ENCODE results near the gene TIMM29. TPM values are rescaled to one million over a fixed set of nuclear protein-coding genes. Genes with fewer than 3 reads are reported as not detected.

Gene TIMM29
- total RNA-seq, 1 donor = 18.4 TPM

DNA sequence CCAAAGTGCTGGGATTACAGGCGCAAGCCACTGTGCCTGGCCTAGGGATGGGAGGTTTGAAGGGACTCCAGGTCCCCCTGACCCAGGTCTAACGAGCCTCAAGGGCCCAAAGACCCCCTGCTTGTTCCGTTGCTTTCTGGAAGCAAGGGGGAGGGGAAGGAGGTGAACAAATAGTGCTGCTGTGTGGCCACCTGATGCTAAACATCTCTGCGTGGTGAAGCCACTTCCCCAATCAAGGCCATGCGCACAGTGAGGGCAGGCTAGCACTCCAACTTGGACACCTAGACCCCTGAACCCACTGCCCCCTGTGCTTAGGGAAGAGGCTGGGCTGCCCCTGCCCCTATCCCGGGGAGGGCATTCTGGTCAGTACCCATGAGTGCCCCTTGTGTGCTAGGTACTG lies 33.2 kb upstream of the TIMM29 start:
- TF ChIP-seq, protein P1, sequence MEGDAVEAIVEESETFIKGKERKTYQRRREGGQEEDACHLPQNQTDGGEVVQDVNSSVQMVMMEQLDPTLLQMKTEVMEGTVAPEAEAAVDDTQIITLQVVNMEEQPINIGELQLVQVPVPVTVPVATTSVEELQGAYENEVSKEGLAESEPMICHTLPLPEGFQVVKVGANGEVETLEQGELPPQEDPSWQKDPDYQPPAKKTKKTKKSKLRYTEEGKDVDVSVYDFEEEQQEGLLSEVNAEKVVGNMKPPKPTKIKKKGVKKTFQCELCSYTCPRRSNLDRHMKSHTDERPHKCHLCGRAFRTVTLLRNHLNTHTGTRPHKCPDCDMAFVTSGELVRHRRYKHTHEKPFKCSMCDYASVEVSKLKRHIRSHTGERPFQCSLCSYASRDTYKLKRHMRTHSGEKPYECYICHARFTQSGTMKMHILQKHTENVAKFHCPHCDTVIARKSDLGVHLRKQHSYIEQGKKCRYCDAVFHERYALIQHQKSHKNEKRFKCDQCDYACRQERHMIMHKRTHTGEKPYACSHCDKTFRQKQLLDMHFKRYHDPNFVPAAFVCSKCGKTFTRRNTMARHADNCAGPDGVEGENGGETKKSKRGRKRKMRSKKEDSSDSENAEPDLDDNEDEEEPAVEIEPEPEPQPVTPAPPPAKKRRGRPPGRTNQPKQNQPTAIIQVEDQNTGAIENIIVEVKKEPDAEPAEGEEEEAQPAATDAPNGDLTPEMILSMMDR (IDR thresholded peaks at IDR 0.05; ENCODE audit: insufficient read depth, low read length) = no peak
- no peak for DNase-seq (ENCODE audit: low read depth)
- no peak overlapping the region for H3K4me3 ChIP-seq (ENCODE audit: low read depth, low read length)

DNA sequence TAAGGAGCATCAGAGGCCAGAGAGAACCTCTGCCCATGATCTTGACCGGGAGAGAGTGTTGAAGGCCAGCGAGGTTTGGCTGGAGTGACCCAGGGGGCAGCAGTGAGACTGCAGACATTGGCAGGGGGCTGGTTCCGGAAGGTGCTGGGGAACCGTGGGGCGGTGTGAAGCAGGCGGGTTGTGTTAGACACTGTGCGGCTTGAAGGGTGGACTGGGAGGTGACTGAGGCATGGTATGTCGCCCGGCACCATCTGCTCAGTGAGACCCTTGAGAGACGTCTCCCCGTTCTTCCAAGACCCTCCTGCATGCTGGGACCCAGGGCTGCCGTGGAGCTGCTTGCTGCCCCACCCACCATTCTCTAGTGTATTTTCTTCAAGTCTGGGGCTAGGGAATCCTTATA lies 32.7 kb upstream of the TIMM29 start:
- DNase-seq (ENCODE audit: low read depth) = no peak
- TF ChIP-seq, protein P1 (IDR thresholded peaks at IDR 0.05; ENCODE audit: insufficient read depth, low read length) = peak; percentile 13
- H3K4me3 ChIP-seq (ENCODE audit: low read depth, low read length) = no peak overlapping the region

DNA sequence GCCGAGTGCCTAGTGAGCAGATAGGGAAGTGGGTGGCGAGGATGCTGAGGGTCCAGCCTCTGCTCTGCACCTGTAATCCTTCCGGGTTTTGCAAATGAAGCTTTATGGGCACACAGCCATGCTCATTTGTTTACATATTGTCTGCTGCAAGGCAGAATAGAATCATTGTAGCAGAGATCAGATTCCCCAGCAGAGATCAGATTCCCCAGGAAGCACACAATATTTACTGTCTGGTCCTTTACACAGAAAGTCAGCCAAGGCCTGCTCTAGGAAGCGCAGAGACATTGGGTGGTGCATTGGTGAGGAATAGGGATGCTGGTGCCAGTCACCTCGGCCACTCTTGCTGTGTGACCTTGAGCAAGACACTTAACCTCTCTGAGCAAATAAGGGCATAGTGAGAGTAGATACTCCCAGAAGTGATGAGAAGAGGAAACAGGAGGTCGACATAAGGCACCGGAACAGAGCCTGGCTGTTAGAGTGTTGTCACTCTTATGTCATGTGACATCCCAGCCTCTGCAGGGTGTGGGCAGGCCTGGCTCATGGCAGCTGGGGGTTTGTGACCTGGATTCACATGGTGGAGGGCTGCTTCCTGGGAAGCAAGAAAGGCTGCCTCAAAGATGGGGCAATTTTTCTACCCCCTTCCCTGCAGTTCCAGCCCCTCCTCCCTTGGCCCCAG lies 31.6 kb upstream of the TIMM29 start:
- no peak overlapping the region for H3K4me3 ChIP-seq (ENCODE audit: low read depth, low read length)
- DNase-seq (ENCODE audit: low read depth) = no peak
- TF ChIP-seq, protein P1 (IDR thresholded peaks at IDR 0.05; ENCODE audit: insufficient read depth, low read length) = no peak

- DNase-seq (ENCODE audit: low read depth) = no peak
- no peak overlapping the region for H3K4me3 ChIP-seq (ENCODE audit: low read depth, low read length)
- TF ChIP-seq, protein P1 (IDR thresholded peaks at IDR 0.05; ENCODE audit: insufficient read depth, low read length) = no peak
Measured at GRCh38 chr19:10898633-10899032, 30.0 kb upstream of the TIMM29 start.

GRCh38 chr19:10899151-10899653 lies 29.4 kb upstream of the TIMM29 start:
- no peak overlapping the region for H3K4me3 ChIP-seq (ENCODE audit: low read depth, low read length)
- TF ChIP-seq, protein P1 (IDR thresholded peaks at IDR 0.05; ENCODE audit: insufficient read depth, low read length) = no peak
- DNase-seq (ENCODE audit: low read depth) = no peak

DNA sequence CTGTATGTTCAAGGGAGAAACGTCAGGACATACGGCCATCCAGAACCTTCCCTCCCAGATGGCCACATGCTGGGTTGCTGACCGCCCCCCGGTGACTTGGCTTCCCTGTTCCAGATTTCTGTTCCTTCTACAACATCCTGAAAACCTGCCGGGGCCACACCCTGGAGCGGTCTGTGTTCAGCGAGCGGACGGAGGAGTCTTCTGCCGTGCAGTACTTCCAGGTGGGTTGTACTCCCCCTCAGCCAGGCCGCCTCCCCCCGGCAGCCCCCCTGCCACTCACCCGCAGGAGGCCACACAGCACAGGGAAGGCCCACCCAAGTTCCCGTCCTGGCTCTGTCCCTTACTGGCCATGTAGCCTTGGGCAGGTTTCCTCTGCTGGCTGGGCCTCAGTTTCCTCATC lies 20.7 kb upstream of the TIMM29 start:
- DNase-seq (ENCODE audit: low read depth) = no peak
- no peak overlapping the region for H3K4me3 ChIP-seq (ENCODE audit: low read depth, low read length)
- TF ChIP-seq, protein P1 (IDR thresholded peaks at IDR 0.05; ENCODE audit: insufficient read depth, low read length) = no peak
